Measurements from ENCODE around the gene PODN. TPM values are rescaled to one million over a fixed set of nuclear protein-coding genes. Genes with fewer than 3 reads are reported as not detected.

The PODN gene
- total RNA-seq, 1 experiment from 2014 or later: 0.23 TPM

- no peaks in the 10 kb centered on the region for H3K9me3 ChIP-seq (ENCODE audit: control insufficient read depth, insufficient read depth, low read depth, low read length)
- TF ChIP-seq POLR2AphosphoS5 (IDR thresholded peaks at IDR 0.05; ENCODE audit: low read depth, low read length): no peak
- no peak for TF ChIP-seq TCF7L2 (IDR thresholded peaks at IDR 0.05; ENCODE audit: low read depth, low read length)
- TF ChIP-seq CTCF (IDR thresholded peaks at IDR 0.05): no peak
- no peak for TF ChIP-seq REST (IDR thresholded peaks at IDR 0.05; ENCODE audit: insufficient read depth in 1 of 2, low read depth in 2 of 2, low read length in 1 of 2)
- TF ChIP-seq SIN3A (IDR thresholded peaks at IDR 0.05; ENCODE audit: borderline replicate concordance, insufficient read depth, low read depth, low read length): no peak
- no peak overlapping the region for H3K4me3 ChIP-seq (ENCODE audit: low read depth in 2 of 2, low read length in 2 of 2)
- no peaks in the 10 kb centered on the region; the same call in 1 of the 2 replicates for H3K4me1 ChIP-seq (ENCODE audit: control insufficient read depth, insufficient read depth, low read length)
- in situ Hi-C loops (cut with HindIII; ENCODE audit: low pct_unique_long_range_greater_than_20kb, low sequenced_read_pairs) (no loop called here), intact Hi-C loops (cut with micrococcal nuclease; ENCODE audit: unreplicated experiment) (no loop called here)
- no peak overlapping the region for H3K27ac ChIP-seq (ENCODE audit: low read length)
- DNase-seq (ENCODE audit: low read depth, low spot score) (no peak), ATAC-seq (no peak)
- H3K27me3 ChIP-seq (ENCODE audit: control insufficient read depth, insufficient read depth, low read length): no peaks in the 10 kb centered on the region
- H3K36me3 ChIP-seq (ENCODE audit: control insufficient read depth, insufficient read depth, low read length): no peaks in the 10 kb centered on the region
- ChIA-PET POLR2A (no interaction called here), CTCF (no interaction called here)
- no TSS peak for BruUV-seq (replicated peaks)
Measured at GRCh38 chr1:53126495-53126894, 64.5 kb downstream of the PODN start.

- CTCF ChIA-PET: interaction anchor here (0.6 kb wide), 1 partner anchor 21 kb away, joined by 4 read pairs; no protein-coding TSS in a partner anchor
Measured at GRCh38 chr1:53127546-53127945, 65.5 kb downstream of the PODN start.

More at GRCh38 chr1:53127546-53127945, 65.5 kb downstream of the PODN start:
- TF ChIP-seq SIN3A (IDR thresholded peaks at IDR 0.05; ENCODE audit: borderline replicate concordance, insufficient read depth, low read depth, low read length) (no peak), POLR2AphosphoS5 (IDR thresholded peaks at IDR 0.05; ENCODE audit: low read depth, low read length) (no peak), REST (IDR thresholded peaks at IDR 0.05; ENCODE audit: insufficient read depth in 1 of 2, low read depth in 2 of 2, low read length in 1 of 2) (no peak), CTCF (IDR thresholded peaks at IDR 0.05) (no peak), TCF7L2 (IDR thresholded peaks at IDR 0.05; ENCODE audit: low read depth, low read length) (no peak)
- POLR2A ChIA-PET: no interaction called here
- Histone ChIP-seq H3K4me3 (ENCODE audit: low read depth in 2 of 2, low read length in 2 of 2) (no peak overlapping the region), H3K4me1 (ENCODE audit: control insufficient read depth, insufficient read depth, low read length) (no peaks in the 10 kb centered on the region; the same call in 1 of the 2 replicates), H3K36me3 (ENCODE audit: control insufficient read depth, insufficient read depth, low read length) (no peaks in the 10 kb centered on the region), H3K27ac (ENCODE audit: low read length) (no peak overlapping the region), H3K9me3 (ENCODE audit: control insufficient read depth, insufficient read depth, low read depth, low read length) (no peaks in the 10 kb centered on the region), H3K27me3 (ENCODE audit: control insufficient read depth, insufficient read depth, low read length) (no peaks in the 10 kb centered on the region)
- ATAC-seq: no peak
- no TSS peak for BruUV-seq (replicated peaks)
- in situ Hi-C loops (cut with HindIII; ENCODE audit: low pct_unique_long_range_greater_than_20kb, low sequenced_read_pairs) (no loop called here), intact Hi-C loops (cut with micrococcal nuclease; ENCODE audit: unreplicated experiment) (no loop called here)
- no peak for DNase-seq (ENCODE audit: low read depth, low spot score)

Data from Panc1 (cell line).